HK-2 (cell line): Measurements from ENCODE around the gene CDC45.

Experiments
- DNase-seq: peaks from one replicate; pipeline ENCODE4 v3.0.0-alpha.2; 2018; ENCODE audit not compliant: unreplicated experiment

The CDC45 gene

DNA sequence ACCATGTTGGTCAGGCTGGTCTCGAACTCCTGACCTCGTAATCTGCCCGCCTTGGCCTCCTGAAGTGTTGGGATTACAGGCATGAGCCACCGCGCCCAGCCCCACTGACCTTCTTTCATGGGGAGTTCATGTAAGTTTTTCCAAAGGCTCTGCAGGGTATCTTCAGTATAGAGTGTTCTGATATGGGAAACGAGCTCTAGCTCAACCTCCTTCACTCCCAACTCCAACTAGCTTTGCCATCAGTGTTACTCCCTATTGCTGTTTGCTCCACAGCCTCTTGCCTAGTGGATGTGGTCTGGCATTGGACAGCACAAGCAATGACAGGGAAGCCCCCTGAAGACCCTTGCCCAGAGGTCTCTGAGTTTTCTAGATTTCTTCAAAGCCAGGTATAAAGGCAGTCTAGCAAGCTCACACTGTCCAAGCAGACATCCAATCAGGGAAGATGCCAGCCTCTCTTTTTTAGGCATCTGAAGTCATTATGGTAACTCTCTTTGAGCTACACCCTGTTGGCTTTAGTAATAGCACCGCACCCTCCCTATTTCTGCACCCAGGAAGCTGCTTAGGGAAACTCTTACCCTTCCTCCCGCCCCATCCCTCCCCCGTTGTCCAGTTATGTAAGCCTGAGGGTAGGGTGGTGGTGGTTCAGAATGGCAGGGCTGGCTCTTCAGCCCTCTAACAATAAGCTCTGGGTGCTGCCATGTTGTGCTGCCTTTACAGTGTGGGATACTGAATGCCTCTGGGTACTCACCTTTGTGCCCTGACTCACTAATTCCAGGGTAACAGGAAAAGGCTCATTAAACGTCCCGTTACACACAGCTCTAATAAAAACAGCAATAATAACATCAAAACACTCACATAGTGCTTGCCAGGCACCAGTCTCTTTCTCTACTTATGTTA lies 85.9 kb downstream of the CDC45 start:
- DNase-seq, result no peak

DNA sequence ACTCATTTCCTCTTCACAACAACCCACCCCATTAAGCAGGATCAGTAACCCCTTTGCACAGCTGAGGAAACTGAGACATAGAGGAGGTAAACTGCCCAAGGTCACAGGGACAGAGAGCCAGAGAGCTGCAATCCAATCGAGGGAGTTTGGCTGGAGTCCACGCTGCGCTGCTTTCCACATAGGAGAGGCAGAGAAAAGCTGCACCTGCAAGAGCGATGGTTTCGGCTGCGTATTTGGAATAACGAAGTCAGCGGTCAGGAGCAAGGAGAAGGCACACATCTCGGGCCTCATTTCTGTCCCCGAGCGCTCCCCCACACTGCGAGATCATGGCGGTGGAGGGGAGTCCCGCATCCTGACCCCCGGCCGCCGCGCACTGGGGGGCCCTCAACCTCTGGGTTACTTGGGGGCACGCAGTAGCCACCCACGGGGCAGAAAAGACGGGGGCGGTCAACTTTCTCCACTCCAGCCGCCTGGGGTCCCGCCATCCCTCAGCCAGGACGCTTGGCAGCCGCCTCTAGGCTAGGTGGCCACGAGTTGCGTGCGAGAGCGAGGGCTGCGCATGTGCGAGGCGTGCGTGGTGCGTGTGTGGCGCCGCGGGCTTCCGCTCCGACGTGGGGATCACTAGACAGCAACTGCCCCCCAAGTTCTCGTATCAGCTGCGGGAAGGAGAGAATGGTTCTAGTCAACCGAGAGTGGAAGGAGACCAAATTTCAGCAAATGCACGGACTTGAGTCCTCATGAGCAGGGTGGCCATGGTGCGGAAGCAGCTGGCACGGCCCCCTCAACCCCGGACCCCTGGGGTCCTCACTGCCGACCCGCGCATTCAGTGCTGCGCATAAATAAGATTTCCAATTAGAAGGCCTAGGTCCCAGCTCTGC lies 86.8 kb downstream of the CDC45 start:
- DNase-seq, result no peak

DNA sequence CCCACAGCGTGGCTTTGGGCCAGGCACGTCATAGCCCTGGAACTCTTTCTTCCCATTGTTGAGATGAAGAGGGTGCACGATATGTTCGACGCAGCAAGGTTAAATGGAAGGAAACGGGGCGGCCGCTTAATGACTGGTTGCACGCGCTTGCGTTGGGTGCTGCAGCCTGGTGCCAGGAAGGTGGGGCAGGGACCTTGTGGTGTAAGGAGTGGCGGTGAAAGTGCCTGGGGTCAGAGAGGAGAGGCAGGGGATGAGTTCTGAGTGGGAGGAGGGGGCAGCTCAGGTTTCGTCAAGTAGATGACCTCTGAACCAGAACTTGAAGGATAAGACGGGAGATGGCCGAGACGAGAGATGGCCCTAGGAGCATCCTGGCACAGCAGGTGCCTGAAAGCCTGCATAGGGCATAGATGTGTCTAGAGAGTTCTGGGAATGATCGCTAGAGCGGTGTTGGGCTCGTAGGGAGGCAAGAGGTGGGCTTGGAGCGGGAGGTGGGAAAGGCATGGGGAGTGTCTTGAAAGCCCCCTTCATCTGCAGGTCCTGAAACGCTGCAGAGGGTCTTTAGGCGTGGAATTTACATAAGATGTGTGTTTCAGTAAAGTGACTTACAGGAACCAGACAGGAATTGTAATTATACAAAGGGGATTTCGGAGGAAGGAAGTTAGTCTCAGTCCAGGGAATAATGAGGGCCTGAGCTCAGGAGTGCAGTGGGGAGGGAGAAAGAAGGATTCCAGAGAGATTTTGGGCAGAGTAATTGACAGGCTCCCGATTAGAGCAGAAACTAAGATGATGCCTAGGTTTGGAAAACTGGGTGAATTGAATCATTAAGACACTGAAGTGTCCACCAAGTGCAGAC lies 87.7 kb downstream of the CDC45 start:
- no peak for DNase-seq

DNA sequence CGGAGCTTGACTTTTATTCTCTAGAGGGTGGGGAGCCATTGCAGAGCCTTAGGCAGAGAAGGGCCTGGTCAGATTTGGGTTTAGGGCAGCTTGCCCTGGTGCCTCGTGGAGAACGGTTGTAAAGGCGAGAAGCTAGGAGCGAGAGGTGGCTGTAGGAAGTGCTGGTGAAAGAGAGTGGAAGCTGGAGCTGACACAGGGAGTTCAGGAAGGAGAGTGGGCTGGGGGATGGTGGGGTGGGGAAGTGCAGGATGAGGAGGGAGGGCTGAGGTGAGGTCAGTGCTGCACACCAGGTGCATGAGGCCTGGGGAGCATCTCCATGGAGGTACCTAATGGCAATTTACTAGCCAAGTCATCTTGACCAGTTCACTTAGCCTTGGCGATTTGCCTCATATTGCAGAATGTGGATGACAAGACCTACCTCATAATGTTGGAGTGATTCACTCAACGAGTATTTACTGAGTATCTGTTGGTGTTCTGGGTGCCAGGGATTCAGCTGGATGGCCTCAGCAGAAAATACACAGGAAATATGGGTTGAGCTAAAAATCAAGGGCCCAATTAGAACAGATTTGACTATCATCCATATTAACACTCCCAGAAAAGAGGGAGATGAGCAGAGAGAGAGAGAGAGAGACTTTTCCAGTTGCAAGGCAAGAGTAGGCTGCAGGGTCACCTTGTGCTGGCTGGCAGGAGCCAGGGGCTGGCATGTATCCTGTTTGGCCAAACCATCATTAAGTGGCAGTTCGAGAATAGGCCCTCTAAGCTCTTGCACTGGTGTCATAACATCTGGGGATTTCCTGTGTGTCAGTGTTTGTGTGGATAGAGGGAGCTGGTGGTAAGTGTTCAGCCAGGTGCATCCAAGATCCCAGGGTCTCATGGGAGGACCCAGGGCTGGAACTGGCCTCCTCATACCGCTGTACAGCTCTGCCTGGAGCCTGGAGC lies 88.9 kb downstream of the CDC45 start:
- DNase-seq, result peak; percentile 8

DNA sequence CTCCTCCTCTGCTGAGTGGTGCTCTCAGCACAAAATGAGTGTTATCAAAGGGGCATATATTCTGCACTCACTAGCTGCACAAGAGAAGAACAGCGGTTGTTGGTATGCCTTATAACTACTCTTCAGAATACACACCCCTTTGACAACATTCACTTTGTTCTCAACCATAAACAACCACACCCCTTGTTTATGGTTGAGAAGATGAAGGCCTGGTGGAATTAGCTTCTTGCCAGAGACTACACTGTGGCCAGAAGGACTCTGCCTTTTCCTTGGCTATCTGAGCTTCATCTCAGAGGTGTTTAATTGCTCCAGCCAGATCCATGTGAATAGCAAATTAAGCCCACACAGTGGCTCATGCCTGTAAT lies 89.5 kb downstream of the CDC45 start:
- no peak for DNase-seq

DNA sequence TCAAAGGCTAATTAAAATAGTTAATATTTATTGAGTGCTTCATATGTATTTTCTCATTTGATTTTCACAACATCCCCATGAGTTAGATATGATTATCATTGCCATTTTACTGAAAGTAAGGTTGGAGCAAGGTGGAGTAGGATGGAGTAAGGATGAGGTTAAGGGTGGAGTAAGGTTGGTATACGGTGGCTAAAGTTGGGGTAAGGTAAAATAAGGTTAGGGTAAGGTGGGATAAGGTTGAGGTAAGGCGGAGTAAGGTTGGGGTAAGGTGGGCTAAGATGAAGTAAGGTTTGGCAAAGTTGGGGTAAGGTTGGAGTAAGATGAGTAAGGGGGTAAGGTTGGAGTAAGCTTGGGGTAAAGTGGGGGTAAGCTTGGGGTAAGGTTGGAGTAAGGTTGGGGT lies 90.3 kb downstream of the CDC45 start:
- DNase-seq, result no peak
